K562 (cell line): ENCODE measurements around the gene ZC3H18. TPM values are rescaled to one million over a fixed set of nuclear protein-coding genes. Genes with fewer than 3 reads are reported as not detected.

Source experiments
- BMI1 ChIP-seq: fragments of 150-350 bp; IDR thresholded peaks from 2 replicates; pipeline ENCODE4 v1.6.1; 2014; ENCODE audit warnings: low read length
- BRD9 ChIP-seq: fragments of 450-650 bp; IDR thresholded peaks from 2 replicates; pipeline ENCODE4 v1.6.1; 2018; ENCODE audit warnings: low read depth; ENCODE audit not compliant: partially characterized antibody
- CBX5 ChIP-seq: IDR thresholded peaks from 2 replicates; pipeline ENCODE4 v1.6.1; 2014; ENCODE audit warnings: low read depth, borderline replicate concordance
- CC2D1A ChIP-seq: fragments of 450-650 bp; IDR thresholded peaks from 2 replicates; pipeline ENCODE4 v1.6.1; 2017; ENCODE audit warnings: mild to moderate bottlenecking
- CHD4 ChIP-seq: fragments of 200-600 bp; sonication (generic); IDR thresholded peaks from 3 replicates; pipeline ENCODE4 v1.6.1; 2012; ENCODE audit warnings: low read depth, mild to moderate bottlenecking, mixed read lengths, low read length, inconsistent platforms; ENCODE audit not compliant: insufficient read depth, insufficient replicate concordance, poor library complexity, severe bottlenecking
- COPS2 ChIP-seq: fragments of 450-650 bp; conservative IDR thresholded peaks from 2 replicates; pipeline ENCODE4 v1.6.1; 2016; ENCODE audit warnings: mild to moderate bottlenecking, moderate library complexity
- MYBL2 ChIP-seq, 2 experiments: fragments of 450-650 bp in 1 of 2; sonication (generic) in 1 of 2; formaldehyde crosslinking in 1 of 2; IDR thresholded peaks; 2 replicates each; pipeline versions ENCODE4 v1.6.1 to v1.8.1; 2017 to 2022; ENCODE audit warnings: borderline replicate concordance in 1 of 2, inconsistent platforms in 1 of 2, low read depth in 1 of 2, mild to moderate bottlenecking in 1 of 2, missing genetic modification reagents in 1 of 2, moderate library complexity in 1 of 2
- NCOA1 ChIP-seq: fragments of 450-650 bp; IDR thresholded peaks from 2 replicates; pipeline ENCODE4 v1.6.1; 2016; ENCODE audit warnings: low read depth
- RFX5 ChIP-seq: IDR thresholded peaks from 2 replicates; pipeline ENCODE4 v1.6.1; 2011; ENCODE audit warnings: low read depth, mild to moderate bottlenecking, improper control_type of control experiment, low read length
- SRF ChIP-seq, 2 experiments: fragments of 250-450, 450-650 bp in 1 of 2; sonication (Bioruptor Pico) in 1 of 2; sonication (generic) in 1 of 2; formaldehyde crosslinking; IDR thresholded peaks; 2 replicates each; pipeline versions ENCODE4 v1.5.0 to v1.5.1; 2020 to 2022; ENCODE audit warnings: mild to moderate bottlenecking in 1 of 2, missing genetic modification reagents in 1 of 2
- THRAP3 ChIP-seq: fragments of 450-650 bp; IDR thresholded peaks from 2 replicates; pipeline ENCODE4 v1.6.1; 2016; ENCODE audit warnings: mild to moderate bottlenecking, inconsistent platforms, borderline replicate concordance
- TSC22D4 ChIP-seq: fragments of 450-650 bp; IDR thresholded peaks from 2 replicates; pipeline ENCODE4 v1.6.1; 2016; ENCODE audit warnings: missing genetic modification characterization, missing biosample characterization, control low read depth
- YBX1 ChIP-seq: fragments of 450-650 bp; IDR thresholded peaks from 2 replicates; pipeline ENCODE4 v1.7.1; 2016; ENCODE audit warnings: mild to moderate bottlenecking
- ZBTB8A ChIP-seq: fragments of 450-650 bp; IDR thresholded peaks from 2 replicates; pipeline ENCODE4 v1.6.1; 2018; ENCODE audit warnings: mild to moderate bottlenecking, moderate library complexity; ENCODE audit not compliant: partially characterized antibody
- ZC3H8 ChIP-seq: fragments of 450-650 bp; IDR thresholded peaks from 2 replicates; pipeline ENCODE4 v1.6.1; 2017
- ZSCAN29 ChIP-seq: fragments of 450-650 bp; IDR thresholded peaks from 2 replicates; pipeline ENCODE4 v1.6.1; 2017
- ZZZ3 ChIP-seq: fragments of 450-650 bp; IDR thresholded peaks from 2 replicates; pipeline ENCODE4 v1.6.1; 2016; ENCODE audit warnings: antibody characterized with exemption, mild to moderate bottlenecking, moderate library complexity
- polyA plus RNA-seq, 8 experiments: library from polyadenylated mRNA; depleted of rRNA in 4 of 8; stranded (reverse) in 5 of 8; unstranded in 3 of 8; fragments of >200 nt; fragmentation: Nextera tagmentation in 2 of 8; fragmentation: Illumina TruSeq in 1 of 8; extraction: Ambion mirVana in 2 of 8; extraction: Trizol in 1 of 8; gene quantifications; 2 replicates each; pipeline versions ENCODE4 v1.2.1 to v1.2.3, GENCODE V29; 2011 to 2014; ENCODE audit warnings: inconsistent platforms in 1 of 8, missing spikeins in 1 of 8
- total RNA-seq, 7 experiments: library from RNA; depleted of rRNA in 6 of 7; stranded (reverse); fragments of >200 nt in 6 of 7; fragmentation: Illumina TruSeq in 2 of 7; extraction: Trizol in 2 of 7; gene quantifications; 2 replicates each; pipeline versions ENCODE4 v1.2.1 to v1.2.3, GENCODE V29; 2011 to 2021; ENCODE audit warnings: low replicate concordance in 1 of 7
- TF ChIP-seq, protein P1 (sequence below): fragments of 450-650 bp; IDR thresholded peaks from 2 replicates; pipeline ENCODE4 v1.6.1; 2016; ENCODE audit warnings: mild to moderate bottlenecking
- TF ChIP-seq, protein P2 (sequence below): IDR thresholded peaks from 2 replicates; pipeline ENCODE4 v1.6.1; 2016; ENCODE audit warnings: missing genetic modification characterization, missing compliant biosample characterization
- TF ChIP-seq, protein P3 (sequence below): fragments of 450-650 bp; formaldehyde crosslinking; IDR thresholded peaks from 2 replicates; pipeline ENCODE4 v1.4.0; 2022; ENCODE audit warnings: missing genetic modification characterization
- TF ChIP-seq, protein P4 (sequence below): fragments of 250-450 bp; sonication (Bioruptor Pico); IDR thresholded peaks from 2 replicates; pipeline ENCODE4 v1.5.0; 2022; ENCODE audit warnings: mild to moderate bottlenecking
- TF ChIP-seq, protein P5 (sequence below): fragments of 250-450 bp; sonication (Bioruptor Pico); IDR thresholded peaks from 2 replicates; pipeline ENCODE4 v1.8.0; 2021; ENCODE audit warnings: moderate library complexity, mild to moderate bottlenecking, inconsistent platforms

Gene ZC3H18
- total and polyA plus RNA-seq, 9 of the 15 experiments (the other 6 are each of a cell fraction or from before 2014, with no cell fraction given) = 1.7 to 88.7 (median 26.9) TPM

DNA sequence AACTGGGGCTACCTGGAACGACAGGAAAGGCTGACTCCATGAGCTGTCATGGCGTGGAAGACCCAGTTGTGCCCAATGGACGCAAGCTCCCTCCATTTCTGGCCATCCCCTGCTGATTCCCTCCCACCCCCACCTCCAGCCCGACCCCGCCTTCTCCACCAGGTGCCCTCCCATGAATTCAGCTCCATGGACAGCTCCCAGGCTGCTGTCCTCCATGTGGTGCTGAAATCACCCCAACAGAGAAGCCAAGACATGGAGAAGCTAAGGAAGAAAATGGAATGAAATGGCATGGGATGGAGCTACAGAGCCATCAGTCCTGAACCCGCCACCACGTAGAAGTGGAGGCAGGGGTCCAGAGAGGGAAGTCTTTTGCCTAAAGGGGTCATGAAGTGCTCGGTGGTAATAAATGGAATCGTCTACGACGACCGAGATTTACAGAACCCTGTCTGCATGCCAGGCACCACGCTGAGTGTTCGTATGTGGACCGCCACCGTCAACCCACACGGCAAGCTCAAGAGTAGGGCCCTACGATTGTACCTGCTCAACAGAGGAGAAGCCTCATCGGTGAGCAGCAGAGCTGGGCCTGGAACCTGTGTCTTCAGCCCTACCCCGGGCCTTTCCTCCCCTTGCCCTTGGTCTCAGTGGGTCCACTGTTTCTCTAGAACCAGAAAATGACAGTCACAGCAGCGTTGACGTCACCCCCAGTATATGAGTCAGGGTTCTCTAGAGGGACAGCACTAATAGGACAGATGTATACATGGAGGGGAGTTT lies 9.3 kb upstream of the ZC3H18 start (continued):
- TF ChIP-seq, protein P1, sequence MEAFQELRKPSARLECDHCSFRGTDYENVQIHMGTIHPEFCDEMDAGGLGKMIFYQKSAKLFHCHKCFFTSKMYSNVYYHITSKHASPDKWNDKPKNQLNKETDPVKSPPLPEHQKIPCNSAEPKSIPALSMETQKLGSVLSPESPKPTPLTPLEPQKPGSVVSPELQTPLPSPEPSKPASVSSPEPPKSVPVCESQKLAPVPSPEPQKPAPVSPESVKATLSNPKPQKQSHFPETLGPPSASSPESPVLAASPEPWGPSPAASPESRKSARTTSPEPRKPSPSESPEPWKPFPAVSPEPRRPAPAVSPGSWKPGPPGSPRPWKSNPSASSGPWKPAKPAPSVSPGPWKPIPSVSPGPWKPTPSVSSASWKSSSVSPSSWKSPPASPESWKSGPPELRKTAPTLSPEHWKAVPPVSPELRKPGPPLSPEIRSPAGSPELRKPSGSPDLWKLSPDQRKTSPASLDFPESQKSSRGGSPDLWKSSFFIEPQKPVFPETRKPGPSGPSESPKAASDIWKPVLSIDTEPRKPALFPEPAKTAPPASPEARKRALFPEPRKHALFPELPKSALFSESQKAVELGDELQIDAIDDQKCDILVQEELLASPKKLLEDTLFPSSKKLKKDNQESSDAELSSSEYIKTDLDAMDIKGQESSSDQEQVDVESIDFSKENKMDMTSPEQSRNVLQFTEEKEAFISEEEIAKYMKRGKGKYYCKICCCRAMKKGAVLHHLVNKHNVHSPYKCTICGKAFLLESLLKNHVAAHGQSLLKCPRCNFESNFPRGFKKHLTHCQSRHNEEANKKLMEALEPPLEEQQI = no peak; the same call in none of the 2 replicates
- TF ChIP-seq ZBTB8A (no peak), COPS2 (no peak), CHD4 (no peak), MYBL2 (IDR thresholded peaks at IDR 0.05; ENCODE audit: low read depth) (no peak), MYBL2 (CRISPR knock-in tag; IDR thresholded peaks at IDR 0.05; ENCODE audit: borderline replicate concordance) (peak; percentile 74; the same call in 1 of the 2 replicates), ZSCAN29 (no peak), BMI1 (no peak), SRF (CRISPR knock-in tag; IDR thresholded peaks at IDR 0.05) (peak in 1 of 2 experiments; percentile 96; a peak in 2 of 4 replicates), CBX5 (no peak), YBX1 (no peak), TSC22D4 (no peak), ZC3H8 (no peak), BRD9 (no peak), THRAP3 (no peak), NCOA1 (peak; percentile 100), ZZZ3 (no peak), RFX5 (no peak), CC2D1A (no peak)
- TF ChIP-seq, protein P2, sequence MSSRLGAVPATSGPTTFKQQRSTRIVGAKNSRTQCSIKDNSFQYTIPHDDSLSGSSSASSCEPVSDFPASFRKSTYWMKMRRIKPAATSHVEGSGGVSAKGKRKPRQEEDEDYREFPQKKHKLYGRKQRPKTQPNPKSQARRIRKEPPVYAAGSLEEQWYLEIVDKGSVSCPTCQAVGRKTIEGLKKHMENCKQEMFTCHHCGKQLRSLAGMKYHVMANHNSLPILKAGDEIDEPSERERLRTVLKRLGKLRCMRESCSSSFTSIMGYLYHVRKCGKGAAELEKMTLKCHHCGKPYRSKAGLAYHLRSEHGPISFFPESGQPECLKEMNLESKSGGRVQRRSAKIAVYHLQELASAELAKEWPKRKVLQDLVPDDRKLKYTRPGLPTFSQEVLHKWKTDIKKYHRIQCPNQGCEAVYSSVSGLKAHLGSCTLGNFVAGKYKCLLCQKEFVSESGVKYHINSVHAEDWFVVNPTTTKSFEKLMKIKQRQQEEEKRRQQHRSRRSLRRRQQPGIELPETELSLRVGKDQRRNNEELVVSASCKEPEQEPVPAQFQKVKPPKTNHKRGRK (tag) = no peak
- TF ChIP-seq, protein P3, sequence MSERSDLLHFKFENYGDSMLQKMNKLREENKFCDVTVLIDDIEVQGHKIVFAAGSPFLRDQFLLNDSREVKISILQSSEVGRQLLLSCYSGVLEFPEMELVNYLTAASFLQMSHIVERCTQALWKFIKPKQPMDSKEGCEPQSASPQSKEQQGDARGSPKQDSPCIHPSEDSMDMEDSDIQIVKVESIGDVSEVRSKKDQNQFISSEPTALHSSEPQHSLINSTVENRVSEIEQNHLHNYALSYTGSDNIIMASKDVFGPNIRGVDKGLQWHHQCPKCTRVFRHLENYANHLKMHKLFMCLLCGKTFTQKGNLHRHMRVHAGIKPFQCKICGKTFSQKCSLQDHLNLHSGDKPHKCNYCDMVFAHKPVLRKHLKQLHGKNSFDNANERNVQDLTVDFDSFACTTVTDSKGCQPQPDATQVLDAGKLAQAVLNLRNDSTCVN = no peak
- TF ChIP-seq, protein P4, sequence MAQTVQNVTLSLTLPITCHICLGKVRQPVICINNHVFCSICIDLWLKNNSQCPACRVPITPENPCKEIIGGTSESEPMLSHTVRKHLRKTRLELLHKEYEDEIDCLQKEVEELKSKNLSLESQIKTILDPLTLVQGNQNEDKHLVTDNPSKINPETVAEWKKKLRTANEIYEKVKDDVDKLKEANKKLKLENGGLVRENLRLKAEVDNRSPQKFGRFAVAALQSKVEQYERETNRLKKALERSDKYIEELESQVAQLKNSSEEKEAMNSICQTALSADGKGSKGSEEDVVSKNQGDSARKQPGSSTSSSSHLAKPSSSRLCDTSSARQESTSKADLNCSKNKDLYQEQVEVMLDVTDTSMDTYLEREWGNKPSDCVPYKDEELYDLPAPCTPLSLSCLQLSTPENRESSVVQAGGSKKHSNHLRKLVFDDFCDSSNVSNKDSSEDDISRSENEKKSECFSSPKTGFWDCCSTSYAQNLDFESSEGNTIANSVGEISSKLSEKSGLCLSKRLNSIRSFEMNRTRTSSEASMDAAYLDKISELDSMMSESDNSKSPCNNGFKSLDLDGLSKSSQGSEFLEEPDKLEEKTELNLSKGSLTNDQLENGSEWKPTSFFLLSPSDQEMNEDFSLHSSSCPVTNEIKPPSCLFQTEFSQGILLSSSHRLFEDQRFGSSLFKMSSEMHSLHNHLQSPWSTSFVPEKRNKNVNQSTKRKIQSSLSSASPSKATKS (CRISPR knock-in tag) = no peak
- TF ChIP-seq, protein P5, sequence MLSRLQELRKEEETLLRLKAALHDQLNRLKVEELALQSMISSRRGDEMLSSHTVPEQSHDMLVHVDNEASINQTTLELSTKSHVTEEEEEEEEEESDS = no peak
